Panc1 (cell line): ENCODE measurements around the gene COL6A2. TPM values are rescaled to one million over a fixed set of nuclear protein-coding genes. Genes with fewer than 3 reads are reported as not detected.
"Not testable (repeated sequence)": the region's sequence is repeated elsewhere in the genome, so short reads cannot be mapped to it uniquely, and the experiment has no call there.

ENCODE experiments used
- ATAC-seq: fragments of 200-7000 bp; cut with Tn5 transposase; 2 replicates; pipeline ENCODE4 v1.9.1; 2020; ENCODE audit warnings: mild to moderate bottlenecking, moderate library complexity
- BruUV-seq: library from RNA; stranded (reverse); fragments of 400-500 nt; replicated peaks from 2 replicates; lab custom pipeline; 2021; lab: Mats Ljungman, UMichigan
- CTCF ChIA-PET: fragments of 300-600 bp; sonication (Branson Sonifier 250); formaldehyde crosslinking; loops from one replicate; lab custom pipeline; 2022; ENCODE audit warnings: antibody characterized with exemption; lab: Charles Lee
- POLR2A ChIA-PET: fragments of 300-600 bp; sonication (Branson Sonifier 250); formaldehyde crosslinking; loops from one replicate; lab custom pipeline; 2022; ENCODE audit warnings: antibody characterized with exemption; lab: Charles Lee
- DNase-seq: peaks from one replicate; pipeline ENCODE4 v3.0.0-alpha.2; 2010; ENCODE audit warnings: low read depth, low spot score
- H3K27ac ChIP-seq: 2 replicates; pipeline ENCODE4 v1.5.1; 2011; ENCODE audit warnings: mild to moderate bottlenecking, low read length, inconsistent platforms
- H3K27me3 ChIP-seq: fragments of 200-500 bp; sonication (Bioruptor generic); 2 replicates; pipeline ENCODE4 v1.6.0; 2014; ENCODE audit warnings: low read length, inconsistent platforms; ENCODE audit not compliant: control insufficient read depth, insufficient read depth
- H3K36me3 ChIP-seq: fragments of 200-500 bp; sonication (Bioruptor generic); 2 replicates; pipeline ENCODE4 v1.5.1; 2014; ENCODE audit warnings: inconsistent platforms, mild to moderate bottlenecking, low read length, moderate library complexity; ENCODE audit not compliant: control insufficient read depth, insufficient read depth
- H3K4me1 ChIP-seq: 2 replicates; pipeline ENCODE4 v1.5.1; 2011; ENCODE audit warnings: inconsistent platforms, mild to moderate bottlenecking, low read length, moderate library complexity; ENCODE audit not compliant: control insufficient read depth, insufficient read depth
- H3K4me3 ChIP-seq, 2 experiments: 2 replicates each; pipeline ENCODE4 v1.5.1; 2011 to 2012; ENCODE audit warnings: low read depth in 2 of 2, low read length in 2 of 2, mild to moderate bottlenecking in 2 of 2, inconsistent platforms in 1 of 2, moderate library complexity in 1 of 2
- H3K9me3 ChIP-seq: fragments of 200-500 bp; sonication (Bioruptor generic); 2 replicates; pipeline ENCODE4 v1.5.1; 2014; ENCODE audit warnings: low read depth, mild to moderate bottlenecking, inconsistent platforms, low read length, moderate library complexity; ENCODE audit not compliant: control insufficient read depth, insufficient read depth
- CTCF ChIP-seq: fragments of 450-650 bp; IDR thresholded peaks from 2 replicates; pipeline ENCODE4 v1.5.1; 2017; ENCODE audit warnings: mild to moderate bottlenecking
- POLR2AphosphoS5 ChIP-seq: IDR thresholded peaks from 2 replicates; pipeline ENCODE4 v1.6.1; 2012; ENCODE audit warnings: mild to moderate bottlenecking, low read depth, low read length, moderate library complexity
- REST ChIP-seq, 2 experiments: IDR thresholded peaks; 2 replicates each; pipeline ENCODE4 v1.6.1; 2011 to 2012; ENCODE audit warnings: low read depth in 2 of 2, control low read depth in 1 of 2, low read length in 1 of 2, mild to moderate bottlenecking in 1 of 2, moderate library complexity in 1 of 2; ENCODE audit not compliant: insufficient read depth in 1 of 2
- SIN3A ChIP-seq: IDR thresholded peaks from 2 replicates; pipeline ENCODE4 v1.6.1; 2012; ENCODE audit warnings: low read depth, mild to moderate bottlenecking, low read length, moderate library complexity, borderline replicate concordance; ENCODE audit not compliant: insufficient read depth
- TCF7L2 ChIP-seq: IDR thresholded peaks from 2 replicates; pipeline ENCODE4 v1.6.1; 2011; ENCODE audit warnings: mild to moderate bottlenecking, low read depth, low read length, inconsistent platforms
- in situ Hi-C: cut with HindIII; loops from 2 replicates; pipeline ENCODE4 v1.10.0; 2016; ENCODE audit warnings: low sequenced_read_pairs, low pct_unique_long_range_greater_than_20kb
- intact Hi-C: fragments of 100-400 bp; cut with micrococcal nuclease; formaldehyde crosslinking; loops from one replicate; pipeline ENCODE4 v1.10.0; 2022; ENCODE audit not compliant: unreplicated experiment
- total RNA-seq: library from RNA; stranded (reverse); gene quantifications from one replicate; pipeline ENCODE4 v1.2.1, GENCODE V29; 2021; ENCODE audit not compliant: unreplicated experiment

The COL6A2 gene
- total RNA-seq, 1 experiment from 2014 or later = 29.9 TPM

GRCh38 chr21:46172863-46173528 lies 75.1 kb downstream of the COL6A2 start:
- H3K27me3 ChIP-seq = no peaks in the 10 kb centered on the region
- intact Hi-C loops (no loop called here), in situ Hi-C loops (no loop called here)
- ChIA-PET CTCF (no interaction called here), POLR2A (no interaction called here)
- H3K4me1 ChIP-seq = no peaks in the 10 kb centered on the region
- H3K27ac ChIP-seq = no peak overlapping the region
- DNase-seq = no peak
- ATAC-seq = no peak
- H3K36me3 ChIP-seq = no peaks in the 10 kb centered on the region
- no peak for TF ChIP-seq TCF7L2
- no peak for TF ChIP-seq CTCF
- no peak for TF ChIP-seq POLR2AphosphoS5
- no peak for TF ChIP-seq REST (IDR thresholded peaks at IDR 0.05; ENCODE audit: insufficient read depth in 1 of 2, low read depth in 2 of 2, low read length in 1 of 2)
- no peak for TF ChIP-seq SIN3A
- no TSS peak for BruUV-seq
- no peak overlapping the region for H3K4me3 ChIP-seq
- no peaks in the 10 kb centered on the region for H3K9me3 ChIP-seq

GRCh38 chr21:46173573-46173972 lies 75.7 kb downstream of the COL6A2 start:
- BruUV-seq = no TSS peak
- no peak for TF ChIP-seq POLR2AphosphoS5
- in situ Hi-C loops (no loop called here), intact Hi-C loops (no loop called here)
- Histone ChIP-seq H3K4me1 (no peaks in the 10 kb centered on the region), H3K9me3 (no peaks in the 10 kb centered on the region), H3K4me3 (no peak overlapping the region), H3K36me3 (no peaks in the 10 kb centered on the region), H3K27ac (no peak overlapping the region), H3K27me3 (no peaks in the 10 kb centered on the region)
- CTCF ChIA-PET = no interaction called here
- ATAC-seq (no peak), DNase-seq (no peak)
- POLR2A ChIA-PET = no interaction called here

- H3K9me3 ChIP-seq, DNase-seq, in situ Hi-C loops, ATAC-seq, H3K27ac ChIP-seq, CTCF ChIA-PET, BruUV-seq, intact Hi-C loops, H3K4me1 ChIP-seq, H3K27me3 ChIP-seq, H3K4me3 ChIP-seq, POLR2A ChIA-PET, H3K36me3 ChIP-seq: not testable (repeated sequence)
Measured at GRCh38 chr21:46176443-46177129, 78.7 kb downstream of the COL6A2 start.
